IMR-90 (cell line): ENCODE measurements around the gene GCK. TPM values are rescaled to one million over a fixed set of nuclear protein-coding genes. Genes with fewer than 3 reads are reported as not detected.

ENCODE experiments used
- ATAC-seq: fragments of 200-7000 bp; cut with Tn5 transposase; 2 replicates; pipeline ENCODE4 v1.9.1; 2020; ENCODE audit warnings: low read depth, mild to moderate bottlenecking, moderate library complexity
- BruUV-seq: library from RNA; stranded (reverse); fragments of 400-500 nt; replicated peaks from 2 replicates; lab custom pipeline; 2021; lab: Mats Ljungman, UMichigan
- CTCF ChIA-PET: fragments of 300-600 bp; formaldehyde crosslinking; extraction: SDS; loops from one replicate; lab custom pipeline; 2021; ENCODE audit warnings: antibody characterized with exemption; lab: Yijun Ruan, JAX
- POLR2A ChIA-PET: fragments of 300-600 bp; sonication (Branson Sonifier 250); formaldehyde crosslinking; loops from one replicate; lab custom pipeline; 2022; ENCODE audit warnings: antibody characterized with exemption; ENCODE audit not compliant: unreplicated experiment; lab: Charles Lee
- DNase-seq: peaks from one replicate; pipeline ENCODE4 v3.0.0; 2013
- H2AFZ ChIP-seq: replicated peaks from 2 replicates; pipeline ENCODE3; 2013; ENCODE audit warnings: low read length, mild to moderate bottlenecking; ENCODE audit not compliant: poor library complexity
- H2AK5ac ChIP-seq: 2 replicates; pipeline ENCODE4 v1.6.1; 2013; ENCODE audit warnings: low read depth, low read length, inconsistent platforms
- H2AK9ac ChIP-seq: replicated peaks from 2 replicates; pipeline ENCODE3; 2013; ENCODE audit warnings: mild to moderate bottlenecking, low read depth, low read length, moderate library complexity; ENCODE audit not compliant: poor library complexity
- H2BK120ac ChIP-seq: 2 replicates; pipeline ENCODE4 v1.6.1; 2013; ENCODE audit warnings: low read depth, low read length, inconsistent platforms
- H2BK15ac ChIP-seq: 3 replicates; pipeline ENCODE4 v1.6.1; 2013; ENCODE audit warnings: low read depth, low read length, inconsistent platforms
- H2BK20ac ChIP-seq: 2 replicates; pipeline ENCODE4 v1.6.1; 2013; ENCODE audit warnings: low read depth, mild to moderate bottlenecking, inconsistent platforms, low read length, moderate library complexity
- H2BK5ac ChIP-seq: 2 replicates; pipeline ENCODE4 v1.6.1; 2013; ENCODE audit warnings: mild to moderate bottlenecking, low read depth, low read length, inconsistent platforms; ENCODE audit not compliant: poor library complexity, severe bottlenecking
- H3K14ac ChIP-seq: replicated peaks from 2 replicates; pipeline ENCODE4 v1.6.1; 2013; ENCODE audit warnings: low read depth, low read length, inconsistent platforms
- H3K18ac ChIP-seq: 2 replicates; pipeline ENCODE4 v1.6.1; 2013; ENCODE audit warnings: low read depth, low read length, control low read depth
- H3K23ac ChIP-seq: 2 replicates; pipeline ENCODE4 v1.6.1; 2013; ENCODE audit warnings: low read depth, low read length, inconsistent platforms
- H3K27ac ChIP-seq: 2 replicates; pipeline ENCODE4 v1.5.1; 2013; ENCODE audit warnings: mild to moderate bottlenecking, control low read depth, low read length; ENCODE audit not compliant: insufficient read depth
- H3K27me3 ChIP-seq: 2 replicates; pipeline ENCODE4 v1.6.1; 2013; ENCODE audit warnings: low read length; ENCODE audit not compliant: control insufficient read depth, insufficient read depth
- H3K36me3 ChIP-seq: 2 replicates; pipeline ENCODE4 v1.6.1; 2013; ENCODE audit warnings: low read length, mixed read lengths; ENCODE audit not compliant: control insufficient read depth, insufficient read depth
- H3K4ac ChIP-seq: 2 replicates; pipeline ENCODE4 v1.6.1; 2013; ENCODE audit warnings: low read depth, low read length, inconsistent platforms
- H3K4me1 ChIP-seq: 2 replicates; pipeline ENCODE4 v1.6.1; 2013; ENCODE audit warnings: low read length, mixed read lengths; ENCODE audit not compliant: control insufficient read depth, insufficient read depth
- H3K4me2 ChIP-seq: 2 replicates; pipeline ENCODE4 v1.6.1; 2013; ENCODE audit warnings: low read depth, mild to moderate bottlenecking, control low read depth, low read length, moderate library complexity
- H3K4me3 ChIP-seq: 2 replicates; pipeline ENCODE4 v1.5.1; 2013; ENCODE audit warnings: low read depth, mild to moderate bottlenecking, control low read depth, low read length, moderate library complexity; ENCODE audit not compliant: insufficient read depth
- H3K56ac ChIP-seq: 2 replicates; pipeline ENCODE4 v1.6.1; 2013; ENCODE audit warnings: low read length, inconsistent platforms; ENCODE audit not compliant: insufficient read depth; ENCODE audit errors: extremely low read depth
- H3K79me1 ChIP-seq, 2 experiments: 2 replicates each; pipeline ENCODE4 v1.6.1; 2013; ENCODE audit warnings: low read length in 2 of 2, inconsistent platforms in 1 of 2, low read depth in 1 of 2
- H3K9ac ChIP-seq: 2 replicates; pipeline ENCODE4 v1.6.1; 2013; ENCODE audit warnings: low read depth, low read length, control low read depth
- H3K9me1 ChIP-seq: 2 replicates; pipeline ENCODE4 v1.6.1; 2013; ENCODE audit warnings: low read length, inconsistent platforms; ENCODE audit not compliant: insufficient read depth
- H3K9me3 ChIP-seq: 2 replicates; pipeline ENCODE4 v1.6.1; 2013; ENCODE audit warnings: low read length; ENCODE audit not compliant: control insufficient read depth, insufficient read depth
- H4K20me1 ChIP-seq: 2 replicates; pipeline ENCODE4 v1.6.1; 2013; ENCODE audit warnings: low read length, inconsistent platforms; ENCODE audit not compliant: insufficient read depth
- H4K5ac ChIP-seq: 2 replicates; pipeline ENCODE4 v1.6.1; 2013; ENCODE audit warnings: mild to moderate bottlenecking, low read depth, low read length, control low read depth
- H4K8ac ChIP-seq, 2 experiments: 2 replicates each; pipeline ENCODE4 v1.6.1; 2013; ENCODE audit warnings: low read depth in 2 of 2, low read length in 2 of 2, control low read depth in 1 of 2, inconsistent platforms in 1 of 2
- H4K91ac ChIP-seq: 2 replicates; pipeline ENCODE4 v1.6.1; 2013; ENCODE audit warnings: low read depth, low read length, inconsistent platforms; ENCODE audit not compliant: insufficient read depth
- BHLHE40 ChIP-seq: fragments of 150-350 bp; IDR thresholded peaks from 2 replicates; pipeline ENCODE4 v1.6.1; 2016; ENCODE audit warnings: mild to moderate bottlenecking, low read depth, low read length
- CEBPB ChIP-seq: IDR thresholded peaks from 2 replicates; pipeline ENCODE4 v1.6.1; 2012; ENCODE audit warnings: low read depth, low read length, improper control_type of control experiment
- CHD1 ChIP-seq: IDR thresholded peaks from 2 replicates; pipeline ENCODE4 v1.6.1; 2012; ENCODE audit warnings: low read depth, low read length, improper control_type of control experiment
- CTCF ChIP-seq: conservative IDR thresholded peaks from 2 replicates; pipeline ENCODE4 v1.5.1; 2012; ENCODE audit warnings: mild to moderate bottlenecking, low read depth, low read length, improper control_type of control experiment
- FOS ChIP-seq: fragments of 150-350 bp; IDR thresholded peaks from 2 replicates; pipeline ENCODE4 v1.6.1; 2016; ENCODE audit warnings: low read depth, low read length
- MAZ ChIP-seq: IDR thresholded peaks from 2 replicates; pipeline ENCODE4 v1.6.1; 2012; ENCODE audit warnings: low read depth, mild to moderate bottlenecking, low read length, improper control_type of control experiment, moderate library complexity, borderline replicate concordance
- MXI1 ChIP-seq: IDR thresholded peaks from 2 replicates; pipeline ENCODE4 v1.6.1; 2012; ENCODE audit warnings: low read depth, mild to moderate bottlenecking, low read length, moderate library complexity, borderline replicate concordance
- NFE2L2 ChIP-seq: fragments of 150-350 bp; IDR thresholded peaks from 2 replicates; pipeline ENCODE4 v1.6.1; 2016; ENCODE audit warnings: low read depth, mild to moderate bottlenecking, low read length
- POLR2A ChIP-seq: IDR thresholded peaks from 2 replicates; pipeline ENCODE4 v1.6.1; 2012; ENCODE audit warnings: mild to moderate bottlenecking, low read depth, low read length
- RAD21 ChIP-seq: IDR thresholded peaks from 2 replicates; pipeline ENCODE4 v1.6.1; 2012; ENCODE audit warnings: low read length, improper control_type of control experiment
- RCOR1 ChIP-seq: IDR thresholded peaks from 2 replicates; pipeline ENCODE4 v1.6.1; 2012; ENCODE audit warnings: mild to moderate bottlenecking, low read length, improper control_type of control experiment; ENCODE audit not compliant: insufficient replicate concordance
- RFX5 ChIP-seq: IDR thresholded peaks from 2 replicates; pipeline ENCODE4 v1.8.0; 2012; ENCODE audit warnings: low read depth, mild to moderate bottlenecking, low read length, moderate library complexity
- SMC3 ChIP-seq: fragments of 150-350 bp; IDR thresholded peaks from 2 replicates; pipeline ENCODE4 v1.6.1; 2016; ENCODE audit warnings: low read depth, mild to moderate bottlenecking, antibody characterized with exemption, low read length, moderate library complexity
- USF2 ChIP-seq: fragments of 150-350 bp; IDR thresholded peaks from 2 replicates; pipeline ENCODE4 v1.6.1; 2017; ENCODE audit warnings: mild to moderate bottlenecking, antibody characterized with exemption, low read length, low read depth
- WGBS, 2 experiments: methylation state at CpG; one replicate each; pipeline versions ENCODE4 v1.1.5 to v1.1.7; 2013; ENCODE audit warnings: missing lambda C conversion rate in 2 of 2; ENCODE audit not compliant: insufficient read length in 1 of 2; ENCODE audit errors: extremely low coverage in 2 of 2; 5-methylcytosine and 5-hydroxymethylcytosine counted together
- dilution Hi-C: fragments of 300-500 bp; cut with HindIII; formaldehyde crosslinking; loops from one replicate; pipeline ENCODE4 v1.14.3; 2018; ENCODE audit warnings: low sequenced_read_pairs; ENCODE audit not compliant: unreplicated experiment
- in situ Hi-C: fragments of 300-500 bp; cut with MboI; formaldehyde crosslinking; loops from 3 replicates; pipeline ENCODE4 v1.14.3; 2019; ENCODE audit warnings: low sequenced_read_pairs, inconsistent platforms, mixed read lengths
- intact Hi-C: fragments of 100-400 bp; cut with micrococcal nuclease; formaldehyde crosslinking; loops from 2 replicates; pipeline ENCODE4 v1.10.0; 2022
- polyA plus RNA-seq, 3 experiments: library from polyadenylated mRNA; depleted of rRNA; stranded (reverse); fragments of >200 nt; gene quantifications; 2 replicates each; pipeline ENCODE4 v1.2.3, GENCODE V29; 2012; ENCODE audit warnings: low replicate concordance in 1 of 3
- total RNA-seq: library from RNA; depleted of rRNA; stranded (reverse); fragments of >200 nt; gene quantifications from 2 replicates; pipeline ENCODE4 v1.2.3, GENCODE V29; 2012
- TF ChIP-seq, protein P1 (sequence below): fragments of 150-350 bp; IDR thresholded peaks from 2 replicates; pipeline ENCODE4 v1.6.1; 2016; ENCODE audit warnings: low read depth, mild to moderate bottlenecking, low read length, moderate library complexity, borderline replicate concordance

GCK gene
- total and polyA plus RNA-seq, 2 of the 4 experiments (the other 2 are of a cell fraction), result 0.14 to 0.18 TPM

DNA sequence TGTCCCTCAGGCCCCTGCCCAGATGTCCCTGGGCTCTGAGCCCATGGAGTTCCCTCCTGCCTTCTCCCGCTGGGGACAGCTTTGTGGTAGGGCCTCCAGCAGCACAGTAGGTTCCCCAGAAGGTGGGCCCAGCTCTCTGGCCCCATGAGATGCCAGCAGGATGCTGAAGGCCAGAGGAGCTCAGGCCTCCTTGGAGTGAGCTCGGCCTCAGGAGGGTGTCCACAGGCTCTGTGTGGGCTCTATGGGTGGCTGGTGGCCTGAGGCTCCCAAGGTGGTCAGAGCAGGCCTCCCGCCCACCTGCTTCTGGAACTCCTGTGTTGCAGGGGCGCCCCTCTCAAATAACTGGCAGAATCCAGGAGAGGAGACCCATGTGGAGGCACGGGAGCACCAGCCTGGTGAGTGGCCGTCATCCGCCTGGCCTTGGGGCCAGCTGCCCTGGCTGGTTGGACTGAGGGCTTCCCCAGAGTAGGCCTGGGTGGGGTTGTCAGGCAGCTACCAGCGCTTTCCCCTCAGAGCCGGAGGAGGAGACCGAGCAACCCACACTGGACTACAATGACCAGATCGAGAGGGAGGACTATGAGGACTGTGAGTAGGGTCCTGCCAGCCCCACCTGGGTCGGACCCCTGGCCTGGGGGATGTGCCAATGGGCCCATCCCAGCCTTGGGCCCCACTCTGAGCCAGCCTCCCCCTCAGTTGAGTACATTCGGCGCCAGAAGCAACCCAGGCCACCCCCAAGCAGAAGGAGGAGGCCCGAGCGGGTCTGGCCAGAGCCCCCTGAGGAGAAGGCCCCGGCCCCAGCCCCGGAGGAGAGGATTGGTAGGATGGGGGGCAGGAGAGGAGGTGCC is 81.9 kb downstream of the GCK start:
- no peak overlapping the region for H3K4me2 ChIP-seq
- 87% methylated on average over 4 of the region's 18 CpGs; no CpG with 5 or more reads in 1 of the 2 experiments for WGBS, 2 experiments
- ATAC-seq, result no peak
- TF ChIP-seq FOS (no peak), SMC3 (no peak), USF2 (no peak), RCOR1 (no peak), RFX5 (no peak), NFE2L2 (no peak), MXI1 (no peak), CTCF (no peak), MAZ (no peak), CEBPB (no peak), CHD1 (no peak), BHLHE40 (no peak), RAD21 (no peak), POLR2A (no peak)
- TF ChIP-seq, protein P1, sequence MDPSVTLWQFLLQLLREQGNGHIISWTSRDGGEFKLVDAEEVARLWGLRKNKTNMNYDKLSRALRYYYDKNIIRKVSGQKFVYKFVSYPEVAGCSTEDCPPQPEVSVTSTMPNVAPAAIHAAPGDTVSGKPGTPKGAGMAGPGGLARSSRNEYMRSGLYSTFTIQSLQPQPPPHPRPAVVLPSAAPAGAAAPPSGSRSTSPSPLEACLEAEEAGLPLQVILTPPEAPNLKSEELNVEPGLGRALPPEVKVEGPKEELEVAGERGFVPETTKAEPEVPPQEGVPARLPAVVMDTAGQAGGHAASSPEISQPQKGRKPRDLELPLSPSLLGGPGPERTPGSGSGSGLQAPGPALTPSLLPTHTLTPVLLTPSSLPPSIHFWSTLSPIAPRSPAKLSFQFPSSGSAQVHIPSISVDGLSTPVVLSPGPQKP, result no peak

More for the DNA sequence above, 81.9 kb downstream of the GCK start:
- Histone ChIP-seq H2BK15ac (no peak overlapping the region), H4K5ac (no peak overlapping the region), H2BK120ac (no peak overlapping the region), H3K4ac (no peak overlapping the region), H2AK5ac (peak overlapping the region; percentile 47), H3K56ac (no peak overlapping the region), H2AFZ (no peak overlapping the region), H3K18ac (no peak overlapping the region), H3K79me1 (no peaks in the 10 kb centered on the region; a peak in 1 of 4 replicates), H3K23ac (no peak overlapping the region), H3K27ac (no peak overlapping the region), H3K27me3 (no peaks in the 10 kb centered on the region), H3K36me3 (no peaks in the 10 kb centered on the region; the same call in 1 of the 2 replicates), H4K8ac (no peak overlapping the region), H3K9ac (no peak overlapping the region), H2AK9ac (peak overlapping the region; percentile 61), H4K91ac (no peak overlapping the region), H3K4me3 (no peak overlapping the region), H3K4me1 (peaks cover 17% of the 10 kb centered on the region), H3K9me3 (no peaks in the 10 kb centered on the region), H3K14ac (no peak overlapping the region), H4K20me1 (no peaks in the 10 kb centered on the region), H2BK5ac (no peak overlapping the region), H2BK20ac (no peak overlapping the region), H3K9me1 (peaks cover 17% of the 10 kb centered on the region)
- intact Hi-C loops, result no loop called here
- DNase-seq, result no peak
- no TSS peak for BruUV-seq
- dilution Hi-C loops, result no loop called here
- CTCF ChIA-PET, result no interaction called here
- POLR2A ChIA-PET, result no interaction called here
- in situ Hi-C loops, result no loop called here
